Measurements from ENCODE around the gene CRAT. TPM values are rescaled to one million over a fixed set of nuclear protein-coding genes. Genes with fewer than 3 reads are reported as not detected.

Gene CRAT
- total and polyA plus RNA-seq, 2 experiments from 2014 or later = 4.6 to 9.9 TPM

- no peak for TF ChIP-seq ZNF462 (CRISPR knock-in tag; IDR thresholded peaks at IDR 0.05)
- TF ChIP-seq ZNF331 (CRISPR knock-in tag; IDR thresholded peaks at IDR 0.05; ENCODE audit: low read depth) = no peak
- no peak for TF ChIP-seq ZNF114 (CRISPR knock-in tag; IDR thresholded peaks at IDR 0.05)
- TF ChIP-seq STAT1 (IDR thresholded peaks at IDR 0.05; ENCODE audit: unreplicated experiment) = no peak
- TF ChIP-seq POLR2AphosphoS5 (IDR thresholded peaks at IDR 0.05; ENCODE audit: low read depth) = no peak; the same call in 1 of the 2 replicates
- TF ChIP-seq CTCF (conservative IDR thresholded peaks at IDR 0.05; ENCODE audit: low read depth in 2 of 2) = no peak
- no peak for TF ChIP-seq EZH2 (IDR thresholded peaks at IDR 0.05; ENCODE audit: low read depth, unreplicated experiment)
- no peak for TF ChIP-seq REST (IDR thresholded peaks at IDR 0.05; ENCODE audit: unreplicated experiment)
Observed at GRCh38 chr9:129150122-129150521, 39.5 kb upstream of the CRAT start (continued).

All from GM23338 (cell line).